ENCODE data around the gene MACROD2. TPM values are rescaled to one million over a fixed set of nuclear protein-coding genes. Genes with fewer than 3 reads are reported as not detected.

MACROD2 gene
- total RNA-seq, 1 experiment from 2014 or later = 0.02 TPM

Other genes starting within 250 kb of the MACROD2 start
- 15.6 and 20.9 TPM in 2 replicates for gene ESF1, start 210.6 kb upstream of the MACROD2 start, total RNA-seq (2014; rRNA removed; shearing (Covaris generic))
- gene NDUFAF5, start 210.5 kb upstream of the MACROD2 start, total RNA-seq (2014; rRNA removed; shearing (Covaris generic)) = 38.8 and 62.8 TPM in 2 replicates
- gene SEL1L2, start 4.9 kb upstream of the MACROD2 start, total RNA-seq (2014; rRNA removed; shearing (Covaris generic)) = not detected in 2 replicates